Thyroid gland (tissue), 4 donors: ENCODE measurements around the gene PCLAF.

Source experiments
- POLR2A ChIP-seq, 2 donors: fragments of 450-650 bp; IDR thresholded peaks; one replicate each; pipeline ENCODE4 v1.6.1; 2017; ENCODE audit warnings: antibody characterized with exemption in 2 of 2, mild to moderate bottlenecking in 2 of 2, moderate library complexity in 1 of 2
- TF ChIP-seq, protein P1 (sequence below), 6 experiments: fragments of 200-600 bp in 3 of 6; fragments of 450-650 bp in 3 of 6; sonication (generic) in 3 of 6; IDR thresholded peaks; one replicate each; pipeline ENCODE4 v1.5.1; 2016 to 2019; ENCODE audit warnings: antibody characterized with exemption in 6 of 6, mild to moderate bottlenecking in 2 of 6, inconsistent platforms in 1 of 6, moderate library complexity in 1 of 6

DNA sequence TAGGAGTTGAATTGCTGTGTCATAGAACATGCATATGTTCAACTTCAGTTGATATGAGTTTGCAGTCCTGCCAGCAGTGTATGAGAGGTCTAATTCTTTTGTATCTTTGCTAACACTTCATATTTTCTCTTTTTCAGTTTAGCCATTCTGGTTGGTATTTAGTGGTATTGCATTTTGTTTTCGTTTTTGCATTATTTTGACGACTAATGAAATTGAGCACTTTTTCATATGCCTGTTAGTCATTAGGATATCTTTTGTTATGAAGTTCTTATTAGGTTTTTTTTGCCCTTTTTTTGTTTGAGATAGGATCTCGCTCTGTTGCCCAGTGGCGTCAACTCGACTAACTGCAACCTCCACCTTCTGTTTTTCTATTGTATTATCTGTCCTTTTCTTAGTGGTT is 15.5 kb upstream of the PCLAF start:
- TF ChIP-seq POLR2A (IDR thresholded peaks at IDR 0.05) = no peak
- TF ChIP-seq, protein P1, sequence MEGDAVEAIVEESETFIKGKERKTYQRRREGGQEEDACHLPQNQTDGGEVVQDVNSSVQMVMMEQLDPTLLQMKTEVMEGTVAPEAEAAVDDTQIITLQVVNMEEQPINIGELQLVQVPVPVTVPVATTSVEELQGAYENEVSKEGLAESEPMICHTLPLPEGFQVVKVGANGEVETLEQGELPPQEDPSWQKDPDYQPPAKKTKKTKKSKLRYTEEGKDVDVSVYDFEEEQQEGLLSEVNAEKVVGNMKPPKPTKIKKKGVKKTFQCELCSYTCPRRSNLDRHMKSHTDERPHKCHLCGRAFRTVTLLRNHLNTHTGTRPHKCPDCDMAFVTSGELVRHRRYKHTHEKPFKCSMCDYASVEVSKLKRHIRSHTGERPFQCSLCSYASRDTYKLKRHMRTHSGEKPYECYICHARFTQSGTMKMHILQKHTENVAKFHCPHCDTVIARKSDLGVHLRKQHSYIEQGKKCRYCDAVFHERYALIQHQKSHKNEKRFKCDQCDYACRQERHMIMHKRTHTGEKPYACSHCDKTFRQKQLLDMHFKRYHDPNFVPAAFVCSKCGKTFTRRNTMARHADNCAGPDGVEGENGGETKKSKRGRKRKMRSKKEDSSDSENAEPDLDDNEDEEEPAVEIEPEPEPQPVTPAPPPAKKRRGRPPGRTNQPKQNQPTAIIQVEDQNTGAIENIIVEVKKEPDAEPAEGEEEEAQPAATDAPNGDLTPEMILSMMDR (IDR thresholded peaks at IDR 0.05) = no peak
